Measurements from ENCODE around the gene CHD3. TPM values are rescaled to one million over a fixed set of nuclear protein-coding genes. Genes with fewer than 3 reads are reported as not detected.
A peak's percentile ranks its signal among the peaks of the same experiment; 100 is the strongest.

Gene CHD3
- total and polyA plus RNA-seq, 2 experiments from 2014 or later = 2.9 to 9.7 TPM

DNA sequence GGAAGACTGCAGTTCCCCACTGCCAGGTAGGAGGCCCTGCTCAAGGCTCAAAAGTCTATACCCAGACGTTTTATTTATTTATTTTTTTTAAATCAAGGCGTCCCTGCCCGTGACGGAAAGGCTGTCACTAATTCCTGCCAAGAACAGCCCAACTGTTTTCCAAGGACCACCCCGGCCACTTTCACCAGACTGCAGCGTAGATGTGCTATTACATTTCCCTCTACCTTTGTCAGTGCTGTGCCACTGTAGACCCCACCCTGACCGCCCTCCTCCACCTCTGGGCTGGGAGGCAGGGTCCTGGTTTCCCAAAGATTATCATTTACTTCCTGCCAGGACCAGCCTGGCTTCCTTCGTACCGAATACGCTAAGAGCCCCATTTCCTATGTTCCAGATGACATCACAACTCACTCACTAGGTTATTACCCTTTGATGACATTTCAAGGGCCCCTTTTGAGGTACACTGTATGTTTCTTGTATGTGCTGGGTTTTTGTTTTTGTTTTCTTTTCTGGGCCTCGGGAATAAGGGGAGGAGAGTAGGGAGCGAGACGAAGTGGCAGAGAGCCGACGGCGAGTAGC lies 33.8 kb downstream of the CHD3 start:
- TF ChIP-seq EZH2 (IDR thresholded peaks at IDR 0.05; ENCODE audit: low read depth, unreplicated experiment) (peak; percentile 55), CREB1 (CRISPR knock-in tag; IDR thresholded peaks at IDR 0.05; ENCODE audit: low read depth) (no peak)
- Histone ChIP-seq H2AFZ (peak overlapping the region; percentile 92; the same call in 1 of the 2 replicates), H3K4me3 (peak overlapping the region; percentile 53), H4K20me1 (replicated peaks; ENCODE audit: insufficient read depth) (no peaks in the 10 kb centered on the region), H3K36me3 (ENCODE audit: insufficient read depth) (no peaks in the 10 kb centered on the region), H3K9me2 (ENCODE audit: insufficient read depth) (no peaks in the 10 kb centered on the region), H3K4me1 (ENCODE audit: insufficient read depth) (peaks cover 6% of the 10 kb centered on the region), H3K27me3 (ENCODE audit: insufficient read depth) (peaks cover 92% of the 10 kb centered on the region), H3K27ac (ENCODE audit: low read depth) (no peak overlapping the region), H3F3A (replicated peaks; ENCODE audit: low read depth) (no peaks in the 10 kb centered on the region; the same call in 1 of the 2 replicates), H3K4me2 (peak overlapping the region; percentile 90), H3K79me2 (replicated peaks; ENCODE audit: insufficient read depth) (no peaks in the 10 kb centered on the region)
- peaks cover 11% of the 10 kb centered on the region for H3K4me1 Mint-ChIP-seq
- ATAC-seq (peak; percentile 8), DNase-seq (ENCODE audit: low spot score) (no peak)
- peaks cover 2% of the 10 kb centered on the region; the same call in 2 of the 3 replicates for H3K9me3 Mint-ChIP-seq
- H3K4me3 Mint-ChIP-seq = peak overlapping the region; percentile 65
- H3K27me3 Mint-ChIP-seq (ENCODE audit: insufficient read depth, low read depth, poor library complexity) = peaks cover 62% of the 10 kb centered on the region
- no peak overlapping the region for H3K27ac Mint-ChIP-seq
- H3K36me3 Mint-ChIP-seq (ENCODE audit: low read depth) = no peaks in the 10 kb centered on the region

DNA sequence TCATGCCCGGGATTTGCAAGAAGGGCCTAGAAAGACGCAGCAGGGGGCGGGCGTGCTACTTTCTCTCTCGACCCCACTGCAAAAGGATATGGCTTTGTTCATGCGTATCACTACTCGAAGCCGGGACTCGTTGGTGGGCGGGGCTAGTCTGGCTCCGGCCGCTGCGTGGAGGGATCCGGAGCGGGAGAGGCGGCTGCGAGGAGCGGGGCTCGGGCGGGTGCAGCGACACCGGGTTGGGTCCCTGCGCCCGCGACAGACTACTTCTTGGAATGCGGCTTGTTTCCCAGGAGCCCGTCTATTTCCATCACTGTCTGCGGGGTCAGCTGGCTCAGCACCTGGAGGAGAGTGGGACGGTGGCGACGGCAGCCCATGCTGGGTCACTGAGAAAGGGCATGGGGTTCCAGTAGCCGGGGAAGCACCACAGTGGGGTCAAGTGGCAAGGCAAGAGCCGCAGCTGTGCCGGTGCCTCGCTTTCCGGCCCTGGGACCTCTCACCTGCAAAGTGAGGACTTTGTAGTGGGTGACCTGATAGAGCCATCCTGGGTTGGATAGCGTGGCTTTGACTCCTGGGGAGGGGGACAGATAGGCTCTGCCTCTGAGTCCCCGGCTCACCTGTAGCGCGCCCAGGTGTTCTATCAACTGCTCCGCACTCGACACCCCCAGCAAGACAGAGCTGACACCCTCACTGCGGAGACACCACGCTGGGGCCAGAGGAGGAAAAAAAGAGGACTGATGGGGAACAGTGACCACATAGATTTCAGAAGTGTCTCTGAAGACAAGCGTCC lies 34.4 kb downstream of the CHD3 start:
- peak overlapping the region; percentile 53 for H3K4me3 ChIP-seq
- ATAC-seq (peak; percentile 89), DNase-seq (ENCODE audit: low spot score) (peak; percentile 94)
- Mint-ChIP-seq H3K4me3 (peak overlapping the region; percentile 65), H3K4me1 (peaks cover 11% of the 10 kb centered on the region), H3K9me3 (peaks cover 2% of the 10 kb centered on the region; the same call in 2 of the 3 replicates), H3K36me3 (ENCODE audit: low read depth) (no peaks in the 10 kb centered on the region), H3K27me3 (ENCODE audit: insufficient read depth, low read depth, poor library complexity) (peaks cover 64% of the 10 kb centered on the region), H3K27ac (no peak overlapping the region)
- peaks cover 6% of the 10 kb centered on the region for H3K4me1 ChIP-seq (ENCODE audit: insufficient read depth)
- no peaks in the 10 kb centered on the region; the same call in 1 of the 2 replicates for H3F3A ChIP-seq (replicated peaks; ENCODE audit: low read depth)
- H4K20me1 ChIP-seq (replicated peaks; ENCODE audit: insufficient read depth) = no peaks in the 10 kb centered on the region; the same call in 1 of the 2 replicates
- H3K27ac ChIP-seq (ENCODE audit: low read depth) = no peak overlapping the region
- peak overlapping the region; percentile 92; the same call in 1 of the 2 replicates for H2AFZ ChIP-seq
- no peaks in the 10 kb centered on the region for H3K36me3 ChIP-seq (ENCODE audit: insufficient read depth)
- H3K79me2 ChIP-seq (replicated peaks; ENCODE audit: insufficient read depth) = no peaks in the 10 kb centered on the region
- no peaks in the 10 kb centered on the region for H3K9me2 ChIP-seq (ENCODE audit: insufficient read depth)
- peak overlapping the region; percentile 90 for H3K4me2 ChIP-seq
- peaks cover 92% of the 10 kb centered on the region for H3K27me3 ChIP-seq (ENCODE audit: insufficient read depth)
- TF ChIP-seq, protein P1, sequence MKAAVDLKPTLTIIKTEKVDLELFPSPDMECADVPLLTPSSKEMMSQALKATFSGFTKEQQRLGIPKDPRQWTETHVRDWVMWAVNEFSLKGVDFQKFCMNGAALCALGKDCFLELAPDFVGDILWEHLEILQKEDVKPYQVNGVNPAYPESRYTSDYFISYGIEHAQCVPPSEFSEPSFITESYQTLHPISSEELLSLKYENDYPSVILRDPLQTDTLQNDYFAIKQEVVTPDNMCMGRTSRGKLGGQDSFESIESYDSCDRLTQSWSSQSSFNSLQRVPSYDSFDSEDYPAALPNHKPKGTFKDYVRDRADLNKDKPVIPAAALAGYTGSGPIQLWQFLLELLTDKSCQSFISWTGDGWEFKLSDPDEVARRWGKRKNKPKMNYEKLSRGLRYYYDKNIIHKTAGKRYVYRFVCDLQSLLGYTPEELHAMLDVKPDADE (IDR thresholded peaks at IDR 0.05) = no peak
- TF ChIP-seq CREB1 (CRISPR knock-in tag; IDR thresholded peaks at IDR 0.05; ENCODE audit: low read depth) = peak; percentile 60
- TF ChIP-seq JUNB (IDR thresholded peaks at IDR 0.05; ENCODE audit: unreplicated experiment) = no peak
- TF ChIP-seq, protein P2, sequence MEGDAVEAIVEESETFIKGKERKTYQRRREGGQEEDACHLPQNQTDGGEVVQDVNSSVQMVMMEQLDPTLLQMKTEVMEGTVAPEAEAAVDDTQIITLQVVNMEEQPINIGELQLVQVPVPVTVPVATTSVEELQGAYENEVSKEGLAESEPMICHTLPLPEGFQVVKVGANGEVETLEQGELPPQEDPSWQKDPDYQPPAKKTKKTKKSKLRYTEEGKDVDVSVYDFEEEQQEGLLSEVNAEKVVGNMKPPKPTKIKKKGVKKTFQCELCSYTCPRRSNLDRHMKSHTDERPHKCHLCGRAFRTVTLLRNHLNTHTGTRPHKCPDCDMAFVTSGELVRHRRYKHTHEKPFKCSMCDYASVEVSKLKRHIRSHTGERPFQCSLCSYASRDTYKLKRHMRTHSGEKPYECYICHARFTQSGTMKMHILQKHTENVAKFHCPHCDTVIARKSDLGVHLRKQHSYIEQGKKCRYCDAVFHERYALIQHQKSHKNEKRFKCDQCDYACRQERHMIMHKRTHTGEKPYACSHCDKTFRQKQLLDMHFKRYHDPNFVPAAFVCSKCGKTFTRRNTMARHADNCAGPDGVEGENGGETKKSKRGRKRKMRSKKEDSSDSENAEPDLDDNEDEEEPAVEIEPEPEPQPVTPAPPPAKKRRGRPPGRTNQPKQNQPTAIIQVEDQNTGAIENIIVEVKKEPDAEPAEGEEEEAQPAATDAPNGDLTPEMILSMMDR (conservative IDR thresholded peaks at IDR 0.05; ENCODE audit: low read depth in 2 of 2) = 0 out of 4 replicates have a peak, but pooled peaks of 1 of the 2 experiments have one; percentile 10
- no peak for TF ChIP-seq NANOG (IDR thresholded peaks at IDR 0.05; ENCODE audit: borderline replicate concordance)
- TF ChIP-seq ZNF331 (CRISPR knock-in tag; IDR thresholded peaks at IDR 0.05; ENCODE audit: low read depth) = no peak
- TF ChIP-seq EZH2 (IDR thresholded peaks at IDR 0.05; ENCODE audit: low read depth, unreplicated experiment) = peak; percentile 6
- TF ChIP-seq, protein P3, sequence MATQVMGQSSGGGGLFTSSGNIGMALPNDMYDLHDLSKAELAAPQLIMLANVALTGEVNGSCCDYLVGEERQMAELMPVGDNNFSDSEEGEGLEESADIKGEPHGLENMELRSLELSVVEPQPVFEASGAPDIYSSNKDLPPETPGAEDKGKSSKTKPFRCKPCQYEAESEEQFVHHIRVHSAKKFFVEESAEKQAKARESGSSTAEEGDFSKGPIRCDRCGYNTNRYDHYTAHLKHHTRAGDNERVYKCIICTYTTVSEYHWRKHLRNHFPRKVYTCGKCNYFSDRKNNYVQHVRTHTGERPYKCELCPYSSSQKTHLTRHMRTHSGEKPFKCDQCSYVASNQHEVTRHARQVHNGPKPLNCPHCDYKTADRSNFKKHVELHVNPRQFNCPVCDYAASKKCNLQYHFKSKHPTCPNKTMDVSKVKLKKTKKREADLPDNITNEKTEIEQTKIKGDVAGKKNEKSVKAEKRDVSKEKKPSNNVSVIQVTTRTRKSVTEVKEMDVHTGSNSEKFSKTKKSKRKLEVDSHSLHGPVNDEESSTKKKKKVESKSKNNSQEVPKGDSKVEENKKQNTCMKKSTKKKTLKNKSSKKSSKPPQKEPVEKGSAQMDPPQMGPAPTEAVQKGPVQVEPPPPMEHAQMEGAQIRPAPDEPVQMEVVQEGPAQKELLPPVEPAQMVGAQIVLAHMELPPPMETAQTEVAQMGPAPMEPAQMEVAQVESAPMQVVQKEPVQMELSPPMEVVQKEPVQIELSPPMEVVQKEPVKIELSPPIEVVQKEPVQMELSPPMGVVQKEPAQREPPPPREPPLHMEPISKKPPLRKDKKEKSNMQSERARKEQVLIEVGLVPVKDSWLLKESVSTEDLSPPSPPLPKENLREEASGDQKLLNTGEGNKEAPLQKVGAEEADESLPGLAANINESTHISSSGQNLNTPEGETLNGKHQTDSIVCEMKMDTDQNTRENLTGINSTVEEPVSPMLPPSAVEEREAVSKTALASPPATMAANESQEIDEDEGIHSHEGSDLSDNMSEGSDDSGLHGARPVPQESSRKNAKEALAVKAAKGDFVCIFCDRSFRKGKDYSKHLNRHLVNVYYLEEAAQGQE (IDR thresholded peaks at IDR 0.05; ENCODE audit: unreplicated experiment) = no peak

Measured in GM23338 (cell line).